ENCODE data around the gene NRG3.

The NRG3 gene

GRCh38 chr10:82390866-82391658, 516.1 kb downstream of the NRG3 start:
- H3K4me3 ChIP-seq (ENCODE audit: low read depth, low read length), result no peak overlapping the region
- in situ Hi-C loops (cut with HindIII; ENCODE audit: low sequenced_read_pairs), result no loop called here
- DNase-seq (ENCODE audit: low read depth, low spot score), result no peak
- no peak for TF ChIP-seq CTCF (IDR thresholded peaks at IDR 0.05; ENCODE audit: low read depth, low read length)

DNA sequence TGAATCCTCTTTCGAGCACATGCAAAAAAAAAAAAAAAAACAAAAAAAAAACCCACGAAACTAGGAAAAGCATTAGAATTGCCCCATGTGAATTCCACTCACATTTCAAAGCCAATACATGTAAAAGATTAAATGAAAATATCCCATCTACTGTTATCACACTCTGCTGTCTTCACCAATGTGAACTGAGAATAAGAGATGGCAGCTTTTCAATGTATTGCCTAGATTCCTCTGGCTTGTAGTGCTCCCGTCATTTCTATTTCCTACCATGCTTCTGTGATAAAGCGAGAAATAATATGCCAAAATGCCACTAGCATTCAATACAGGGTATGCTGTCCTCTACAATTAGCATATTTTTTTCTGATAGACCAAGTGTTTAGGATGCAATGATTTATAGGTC, 517.0 kb downstream of the NRG3 start:
- DNase-seq (ENCODE audit: low read depth, low spot score), result no peak
- in situ Hi-C loops (cut with HindIII; ENCODE audit: low sequenced_read_pairs), result no loop called here
- H3K4me3 ChIP-seq (ENCODE audit: low read depth, low read length), result no peak overlapping the region
- TF ChIP-seq CTCF (IDR thresholded peaks at IDR 0.05; ENCODE audit: low read depth, low read length), result no peak

DNA sequence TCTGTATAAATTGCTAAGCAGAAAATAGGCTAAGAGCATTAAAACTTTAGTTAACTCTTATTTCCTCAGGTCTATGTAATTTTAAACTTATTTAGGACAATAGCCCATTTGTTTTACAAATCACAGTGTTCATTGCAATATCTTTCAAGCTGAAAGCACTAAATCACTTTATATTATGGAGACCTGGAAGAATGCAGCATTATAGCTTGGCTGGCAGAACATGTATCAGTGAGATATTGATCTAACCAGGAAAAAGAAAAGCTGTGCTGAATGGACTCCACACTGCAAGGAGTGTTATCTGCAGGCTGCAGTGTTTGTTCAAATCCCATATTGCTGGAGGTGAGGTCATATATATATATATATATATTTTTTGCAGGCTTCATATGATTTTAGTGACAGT, 517.5 kb downstream of the NRG3 start:
- no peak overlapping the region for H3K4me3 ChIP-seq (ENCODE audit: low read depth, low read length)
- in situ Hi-C loops (cut with HindIII; ENCODE audit: low sequenced_read_pairs), result no loop called here

GRCh38 chr10:82394122-82394521, 519.1 kb downstream of the NRG3 start:
- in situ Hi-C loops (cut with HindIII; ENCODE audit: low sequenced_read_pairs), result no loop called here
- DNase-seq (ENCODE audit: low read depth, low spot score), result no peak
- no peak overlapping the region for H3K4me3 ChIP-seq (ENCODE audit: low read depth, low read length)
- TF ChIP-seq CTCF (IDR thresholded peaks at IDR 0.05; ENCODE audit: low read depth, low read length), result no peak

More for the DNA sequence above, 517.5 kb downstream of the NRG3 start:
- DNase-seq (ENCODE audit: low read depth, low spot score), result no peak
- no peak for TF ChIP-seq CTCF (IDR thresholded peaks at IDR 0.05; ENCODE audit: low read depth, low read length)

DNA sequence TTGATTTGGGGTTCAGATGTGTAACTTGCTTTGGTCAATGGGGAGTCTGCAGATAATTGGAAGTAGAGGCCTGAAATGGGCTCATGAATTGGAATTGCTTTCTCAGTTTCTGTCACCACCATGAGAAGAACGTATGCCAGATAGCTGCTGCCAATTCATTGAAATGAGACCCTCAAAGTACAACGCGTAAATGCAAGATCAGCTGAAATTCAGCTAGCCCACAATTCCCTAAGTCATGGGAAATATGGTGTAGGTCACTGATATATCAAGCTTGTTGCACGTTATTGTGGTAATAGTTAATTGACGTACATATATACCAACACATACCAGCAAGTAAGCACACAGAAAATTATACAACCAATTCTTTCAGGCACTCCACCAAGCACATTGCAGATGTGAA, 520.0 kb downstream of the NRG3 start:
- DNase-seq (ENCODE audit: low read depth, low spot score), result no peak
- in situ Hi-C loops (cut with HindIII; ENCODE audit: low sequenced_read_pairs), result no loop called here
- no peak overlapping the region for H3K4me3 ChIP-seq (ENCODE audit: low read depth, low read length)
- no peak for TF ChIP-seq CTCF (IDR thresholded peaks at IDR 0.05; ENCODE audit: low read depth, low read length)

DNA sequence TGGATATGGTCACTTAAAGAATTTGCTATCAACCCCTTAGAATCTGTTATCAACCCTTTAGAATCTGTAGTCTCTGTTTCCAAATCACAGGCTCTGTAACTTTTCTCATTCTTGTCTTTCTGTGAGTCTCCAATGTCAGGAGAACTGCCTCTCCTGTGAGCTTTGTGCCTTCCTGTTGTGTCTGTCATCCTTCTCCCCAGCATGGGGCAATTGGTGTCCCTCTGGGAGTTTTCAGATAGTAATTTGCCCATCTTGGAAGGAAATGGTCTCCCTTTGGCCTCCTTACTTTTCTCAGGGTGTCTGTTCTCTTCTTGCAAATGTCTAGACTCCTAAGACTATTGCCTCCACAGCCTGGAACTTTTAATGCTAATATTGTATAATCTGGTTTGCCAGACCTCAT, 521.9 kb downstream of the NRG3 start:
- no peak overlapping the region for H3K4me3 ChIP-seq (ENCODE audit: low read depth, low read length)
- DNase-seq (ENCODE audit: low read depth, low spot score), result no peak
- no peak for TF ChIP-seq CTCF (IDR thresholded peaks at IDR 0.05; ENCODE audit: low read depth, low read length)
- in situ Hi-C loops (cut with HindIII; ENCODE audit: low sequenced_read_pairs), result no loop called here
